GM19468 (cell line): ENCODE data around the gene SLC37A1.

Experiments
- ATAC-seq: cut with Tn5 transposase; IDR thresholded peaks from one replicate; pipeline ENCODE4 v1.9.1; 2021; ENCODE audit warnings: mild to moderate bottlenecking, moderate library complexity, moderate number of reproducible peaks; ENCODE audit not compliant: unreplicated experiment; ENCODE audit errors: extremely low read depth

The SLC37A1 gene

DNA sequence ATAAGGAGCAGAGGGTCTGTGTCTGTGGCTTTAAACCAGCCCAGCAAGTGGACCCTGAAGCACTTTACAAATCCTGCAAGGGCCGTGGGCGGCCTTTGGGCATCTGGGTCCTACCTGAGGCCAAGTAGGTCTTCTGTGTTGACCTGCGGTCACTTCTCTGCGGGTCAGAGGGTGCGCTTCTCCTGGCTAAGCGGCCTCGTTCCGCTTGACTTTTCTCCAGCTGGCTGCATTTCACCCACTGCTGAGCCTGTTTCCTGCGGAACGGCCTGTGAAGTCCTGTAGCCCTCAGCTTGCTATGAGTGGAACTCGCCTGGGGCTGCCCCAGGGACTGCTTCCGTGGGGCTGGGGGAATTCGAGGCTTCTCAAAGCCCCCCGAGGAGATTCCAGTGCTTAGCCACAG is 43.3 kb downstream of the SLC37A1 start:
- ATAC-seq = no peak

DNA sequence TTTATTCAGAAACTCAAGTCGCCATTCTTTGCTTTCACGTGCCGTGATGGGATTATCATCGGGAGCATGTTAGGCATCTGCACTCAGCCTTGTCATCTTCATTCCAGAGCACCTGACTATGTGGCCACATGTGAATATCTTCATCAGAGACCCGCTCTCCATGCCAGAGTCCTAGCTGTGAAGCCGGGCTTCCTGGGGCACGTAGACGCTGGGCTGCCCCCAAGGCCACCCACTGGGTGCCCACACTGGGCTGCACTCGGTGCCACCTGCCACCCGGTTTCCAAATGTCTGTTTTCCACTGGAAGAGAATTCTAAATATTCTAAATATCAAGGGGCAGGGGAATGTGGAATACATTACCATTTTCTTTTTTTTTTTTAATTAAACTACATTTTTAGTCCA is 43.8 kb downstream of the SLC37A1 start:
- no peak for ATAC-seq

DNA sequence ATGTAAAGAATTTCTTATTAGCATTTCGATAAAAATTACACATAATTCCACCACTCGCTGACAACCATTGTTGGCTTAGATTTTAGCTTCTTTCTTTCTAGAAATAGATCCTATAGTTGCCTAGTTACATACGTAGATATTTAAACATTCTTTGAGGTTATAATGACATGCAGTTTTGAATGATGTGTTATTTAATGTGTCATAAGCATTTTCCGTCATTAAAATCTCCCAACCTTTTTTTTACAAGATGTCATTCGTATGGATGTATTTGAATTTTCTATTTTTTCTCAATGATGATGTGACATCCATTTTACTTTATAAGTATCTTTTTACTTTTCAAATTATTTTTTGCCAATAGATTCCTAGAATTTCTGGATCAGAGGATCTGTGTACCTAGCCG is 44.7 kb downstream of the SLC37A1 start:
- no peak for ATAC-seq

DNA sequence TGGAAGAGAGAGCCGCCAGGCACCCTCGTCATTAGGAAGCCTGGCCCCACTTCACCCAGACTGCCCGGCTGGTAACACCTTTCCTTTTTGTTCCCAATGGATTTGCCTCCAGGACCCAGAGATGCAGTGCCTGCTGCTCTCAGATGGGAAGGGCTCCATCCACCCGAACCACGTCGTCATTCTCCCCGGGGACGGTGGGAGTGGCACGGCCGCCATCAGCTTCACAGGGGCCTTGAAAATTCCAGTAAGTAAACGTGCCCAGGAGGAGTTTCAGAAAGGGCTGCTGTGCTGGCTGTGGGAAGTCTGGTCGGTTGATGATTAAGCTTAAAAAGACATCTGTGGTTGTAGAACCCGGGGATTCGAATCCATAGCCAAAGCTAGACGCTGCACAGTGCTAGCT is 45.2 kb downstream of the SLC37A1 start:
- no peak for ATAC-seq

DNA sequence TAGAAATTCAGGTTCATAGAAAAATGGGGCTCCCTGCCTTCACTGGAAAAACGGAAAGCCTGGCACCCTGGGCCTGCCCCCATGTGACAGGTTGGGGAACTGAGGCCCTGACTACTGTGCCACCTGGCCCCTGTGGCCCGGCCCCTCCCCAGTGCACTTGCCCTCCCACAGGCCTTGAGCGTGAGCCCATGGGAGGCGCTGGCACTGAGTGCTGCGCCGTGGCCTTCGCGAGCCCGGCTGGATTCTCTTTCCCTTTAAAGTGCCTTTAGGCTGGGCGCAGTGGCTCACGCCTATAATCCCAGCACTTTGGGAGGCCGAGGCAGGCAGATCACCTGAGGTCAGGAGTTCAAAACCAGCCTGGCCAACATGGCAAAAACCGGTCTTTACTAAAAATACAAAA is 45.7 kb downstream of the SLC37A1 start:
- ATAC-seq = no peak

DNA sequence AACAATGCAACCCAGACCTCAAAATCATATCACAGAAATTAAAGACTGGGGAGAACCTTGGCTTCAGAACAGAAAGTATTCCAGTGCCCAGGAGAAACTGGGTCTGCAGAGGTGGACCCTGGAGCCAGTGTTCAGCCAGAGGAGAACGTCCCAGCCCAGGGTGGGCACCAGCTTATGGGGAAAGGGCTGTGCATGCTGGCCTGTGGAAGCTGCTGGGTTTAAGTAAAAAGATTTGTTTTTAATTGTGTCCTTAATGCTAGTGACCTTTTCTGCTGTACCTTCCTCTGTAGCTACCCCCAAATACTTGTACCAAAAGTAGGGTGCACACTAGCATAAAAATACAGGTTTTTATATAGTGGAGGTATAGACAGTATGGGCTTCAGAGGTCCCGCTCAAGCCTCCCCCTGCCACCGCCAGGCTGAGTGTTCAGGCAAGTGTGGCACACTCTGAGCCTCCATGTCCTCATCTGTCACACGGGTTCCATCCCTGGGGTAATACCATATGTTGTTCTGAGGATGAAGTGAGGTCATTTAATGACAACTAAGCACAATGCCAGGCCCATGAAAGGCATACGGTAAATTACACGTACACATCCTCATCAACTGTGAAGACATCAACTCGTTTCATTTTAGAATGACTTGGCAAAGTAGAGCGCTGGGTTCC is 47.0 kb downstream of the SLC37A1 start:
- ATAC-seq = no peak

DNA sequence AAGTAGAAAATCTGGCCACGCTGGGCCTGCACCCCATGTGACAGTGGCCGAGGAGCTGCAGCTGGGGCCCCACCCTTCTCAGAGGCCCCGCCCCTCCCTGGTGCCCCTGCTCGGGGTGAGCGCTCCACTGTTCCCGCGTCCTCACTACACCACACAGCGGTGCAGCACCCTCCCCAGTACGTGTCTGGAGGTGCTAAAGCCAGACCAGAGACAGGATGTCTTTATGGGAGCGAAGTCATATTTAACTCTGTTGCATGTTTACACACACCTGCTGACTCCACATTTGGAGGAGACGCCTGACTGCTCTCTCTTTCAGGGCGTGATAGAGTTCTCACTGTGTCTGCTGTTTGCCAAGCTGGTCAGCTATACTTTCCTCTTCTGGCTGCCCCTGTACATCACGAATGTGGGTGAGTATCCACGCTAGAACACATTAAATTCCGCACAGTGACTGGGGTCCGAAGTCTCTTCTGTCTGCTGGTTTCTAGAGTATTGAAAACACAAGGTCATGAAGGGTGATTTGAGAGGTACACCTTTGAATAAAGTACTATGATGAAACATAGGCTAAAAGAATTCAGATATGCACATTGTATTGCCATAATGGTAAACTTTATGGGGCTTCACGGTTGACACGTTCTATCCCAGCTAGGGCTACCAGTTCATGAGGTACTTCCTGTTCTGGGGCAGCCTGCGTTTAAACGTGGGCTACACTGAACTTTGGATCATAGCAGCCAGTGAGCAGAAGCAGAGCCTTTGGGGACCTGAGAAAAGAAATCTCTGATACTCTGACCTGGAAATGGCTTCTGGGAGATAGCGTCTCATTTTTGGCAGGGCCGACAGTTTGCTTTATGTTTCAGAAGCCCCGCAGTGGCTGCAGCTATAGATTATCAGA is 48.4 kb downstream of the SLC37A1 start:
- no peak for ATAC-seq

DNA sequence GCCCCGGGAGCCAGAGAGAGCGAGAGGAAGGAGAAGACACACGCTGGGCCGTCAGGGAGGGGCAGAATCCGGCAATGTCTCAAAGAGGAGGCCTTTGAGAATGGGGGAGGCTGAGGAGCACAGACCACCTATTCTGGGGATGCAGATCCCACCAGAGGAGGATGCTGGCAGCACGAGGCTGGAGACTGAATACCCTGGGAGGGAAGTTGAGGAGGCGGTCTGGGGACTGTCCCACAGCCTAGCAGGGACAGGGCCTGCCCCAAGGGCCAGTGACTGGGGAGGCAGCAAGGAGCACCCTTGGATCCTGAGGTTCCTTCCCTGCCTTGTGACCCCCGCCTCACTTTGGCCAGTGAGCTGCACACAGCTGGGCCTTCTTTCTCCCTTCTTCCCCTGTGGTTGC is 49.2 kb downstream of the SLC37A1 start:
- ATAC-seq = no peak

DNA sequence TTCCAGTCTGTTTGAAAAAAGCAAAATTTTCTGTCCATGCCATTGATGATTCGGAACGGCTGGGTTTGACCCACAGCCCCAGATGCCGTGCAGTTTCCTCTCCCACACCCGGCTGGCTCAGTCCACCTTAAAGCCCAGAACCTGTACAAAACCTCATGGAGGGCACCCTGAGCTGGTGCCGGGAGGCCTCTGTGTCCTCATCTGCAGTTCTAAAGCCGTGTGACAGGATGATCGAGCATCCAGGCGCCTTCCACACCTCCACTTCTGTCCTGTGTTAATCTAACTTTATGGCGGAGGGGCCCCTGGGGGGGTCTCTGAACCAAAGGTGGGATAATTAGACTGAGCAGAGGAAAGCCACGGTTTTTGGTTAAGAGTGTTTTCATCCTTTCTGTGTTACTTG is 49.6 kb downstream of the SLC37A1 start:
- ATAC-seq = no peak

DNA sequence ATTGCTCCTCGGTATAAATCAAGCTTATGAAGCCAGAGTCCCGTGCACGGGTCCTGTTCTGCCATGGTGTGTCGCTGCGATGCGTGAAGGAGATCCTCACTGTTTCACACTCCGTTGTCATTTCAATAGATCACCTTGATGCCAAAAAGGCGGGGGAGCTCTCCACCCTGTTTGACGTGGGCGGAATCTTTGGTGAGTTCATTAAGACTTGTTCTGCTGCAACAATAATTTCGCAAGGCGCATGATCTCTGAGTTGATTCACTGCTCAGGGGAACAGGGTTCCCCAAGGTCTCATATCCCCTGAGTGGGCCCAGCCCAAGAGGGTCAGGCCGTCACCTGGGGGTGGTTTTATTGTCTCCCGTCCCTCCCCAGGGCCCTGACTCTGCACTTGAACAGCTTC is 50.0 kb downstream of the SLC37A1 start:
- ATAC-seq = no peak

DNA sequence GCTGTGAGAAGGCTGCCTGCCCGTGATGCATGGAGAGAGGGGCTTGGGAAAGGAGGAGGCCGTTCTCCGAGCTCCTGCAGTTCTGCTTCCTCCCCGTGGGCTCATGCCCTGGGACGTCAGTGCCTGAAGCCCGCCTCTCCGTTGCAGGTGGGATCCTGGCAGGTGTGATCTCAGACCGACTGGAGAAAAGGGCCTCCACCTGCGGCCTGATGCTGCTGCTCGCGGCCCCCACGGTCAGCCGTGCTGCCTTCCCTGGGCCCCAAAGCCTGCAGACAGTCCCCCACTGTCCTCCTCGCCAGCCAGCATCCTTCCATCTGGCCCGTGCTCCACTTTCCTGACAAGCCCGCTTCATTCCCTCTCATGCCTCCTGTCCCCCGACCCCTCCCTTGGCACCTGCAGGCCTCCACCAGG is 50.9 kb downstream of the SLC37A1 start:
- no peak for ATAC-seq

DNA sequence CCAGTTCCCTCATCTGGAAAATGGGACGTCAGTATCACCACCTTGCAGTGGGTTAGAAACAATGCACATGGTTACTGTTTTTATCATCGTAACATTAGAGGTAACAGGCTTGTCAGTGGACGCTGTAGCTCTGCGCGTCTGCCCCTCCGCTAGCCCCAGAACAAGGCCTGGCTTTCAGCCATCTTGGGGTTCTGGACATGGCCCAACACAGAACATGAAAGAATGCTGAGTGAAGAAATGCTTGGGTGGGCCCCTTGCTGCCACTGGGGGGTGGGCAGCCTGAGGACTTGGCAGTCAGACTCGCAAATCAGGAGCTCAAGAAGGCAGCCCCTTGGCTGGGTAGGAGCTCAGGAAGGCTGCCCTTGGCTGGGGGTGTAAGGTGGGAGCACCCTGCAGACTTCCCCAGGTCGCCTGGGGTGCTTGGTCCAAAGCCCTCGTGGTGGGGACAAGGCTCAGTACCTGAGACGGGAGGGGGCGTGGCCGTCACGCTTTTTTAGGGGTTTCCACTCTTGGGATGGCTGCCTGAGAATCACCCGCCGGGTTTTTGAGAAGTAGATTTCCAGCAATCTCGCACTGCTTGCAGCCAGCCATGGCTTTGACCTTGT is 51.7 kb downstream of the SLC37A1 start:
- ATAC-seq = no peak

DNA sequence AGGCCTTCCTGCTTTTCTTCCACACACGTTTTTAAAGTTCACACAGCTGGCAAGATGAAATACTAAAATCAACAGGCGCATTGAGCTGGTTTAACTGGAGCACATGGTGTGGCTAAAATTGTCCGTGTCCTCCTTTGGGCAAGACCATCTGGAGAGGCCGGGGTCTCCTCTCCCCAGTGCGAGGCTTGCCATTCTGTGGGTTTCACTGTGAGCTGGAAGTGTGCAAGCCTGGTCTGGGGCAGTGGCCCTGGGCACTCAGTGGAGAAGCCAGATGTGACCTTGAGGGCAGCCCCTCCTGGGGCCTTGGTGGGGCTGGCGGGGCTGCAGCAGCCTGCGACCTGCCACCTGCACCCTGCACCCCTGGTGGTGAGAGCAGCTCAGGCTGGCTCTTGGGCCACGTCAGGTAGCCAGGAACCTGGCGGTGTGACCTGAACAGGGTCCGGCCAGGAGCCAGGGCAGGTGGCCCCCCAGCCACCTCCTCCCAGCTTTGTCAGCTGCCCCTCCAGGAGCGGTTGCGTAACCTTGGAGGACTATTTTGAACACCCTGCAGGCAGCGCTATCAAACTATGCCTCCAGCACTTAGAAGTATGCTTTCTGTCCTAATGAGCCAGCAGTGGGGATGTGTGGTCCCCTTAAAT is 52.4 kb downstream of the SLC37A1 start:
- no peak for ATAC-seq

DNA sequence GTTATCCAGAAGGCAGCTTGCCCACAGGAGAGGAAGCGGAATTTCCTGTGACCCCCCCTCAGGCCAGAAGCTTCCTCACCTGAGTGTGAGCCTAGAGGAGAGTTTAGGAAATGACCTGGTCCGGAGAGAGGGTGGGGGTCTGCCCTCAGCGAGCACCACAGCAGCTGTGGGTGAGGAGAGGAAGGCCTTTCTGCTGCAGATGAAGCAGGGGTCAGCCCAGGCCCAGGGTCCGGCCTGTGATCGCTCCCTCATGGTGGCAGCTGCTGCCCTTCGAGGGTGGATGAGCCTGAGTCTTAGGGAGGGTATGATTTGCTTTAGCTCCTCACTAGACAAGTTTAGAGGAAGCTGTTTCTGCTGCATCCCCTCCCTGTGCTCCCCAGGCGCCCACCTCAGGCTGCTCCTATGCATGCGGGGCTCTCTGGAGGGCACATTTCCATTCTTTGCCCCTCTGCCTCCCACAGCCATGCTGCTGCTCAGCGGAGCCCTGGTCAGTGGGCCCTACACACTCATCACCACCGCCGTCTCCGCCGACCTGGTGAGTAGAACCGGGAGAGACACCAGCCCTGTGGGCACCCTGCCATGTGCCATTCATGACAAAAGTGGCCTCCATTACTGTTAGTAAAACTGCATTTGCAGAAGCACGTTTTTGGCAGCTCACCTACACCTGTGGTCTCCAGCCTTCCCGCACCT is 53.0 kb downstream of the SLC37A1 start:
- no peak for ATAC-seq

DNA sequence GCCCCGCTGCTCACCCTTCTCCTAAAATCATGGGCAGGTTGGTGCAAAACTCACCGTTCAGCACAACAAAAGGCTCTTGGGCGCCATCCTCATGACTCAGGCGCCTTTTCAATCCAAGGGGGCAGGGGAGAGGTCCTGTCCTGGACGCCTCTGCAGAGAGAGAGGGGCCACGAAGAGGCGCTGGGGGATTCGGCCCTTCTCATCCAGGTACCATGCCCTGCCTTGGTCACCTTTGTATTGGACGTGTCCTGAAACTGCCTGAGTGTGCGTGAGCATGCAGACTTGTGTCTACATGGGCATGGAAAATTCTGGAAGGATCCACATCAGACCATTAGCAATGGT is 53.5 kb downstream of the SLC37A1 start:
- ATAC-seq = no peak

DNA sequence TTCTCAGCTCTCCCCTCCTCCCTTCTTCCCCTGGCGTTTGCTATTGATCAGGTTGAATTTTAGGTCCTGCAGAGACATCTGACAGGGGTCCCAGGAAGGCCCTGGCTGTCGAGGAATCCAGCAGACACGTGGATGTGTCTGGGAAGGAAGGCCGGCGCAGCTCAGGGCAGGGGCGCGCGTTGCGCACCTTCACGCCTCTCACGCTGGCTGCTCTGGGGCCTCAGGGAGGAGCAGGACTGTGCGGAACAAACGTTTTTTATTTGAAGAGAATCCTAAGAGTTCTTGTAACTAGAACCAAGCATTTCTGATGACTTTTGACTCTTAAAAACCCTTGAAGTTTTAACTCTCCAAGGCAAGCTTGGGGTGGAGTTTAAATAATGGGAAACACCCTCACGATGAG is 54.2 kb downstream of the SLC37A1 start:
- no peak for ATAC-seq

DNA sequence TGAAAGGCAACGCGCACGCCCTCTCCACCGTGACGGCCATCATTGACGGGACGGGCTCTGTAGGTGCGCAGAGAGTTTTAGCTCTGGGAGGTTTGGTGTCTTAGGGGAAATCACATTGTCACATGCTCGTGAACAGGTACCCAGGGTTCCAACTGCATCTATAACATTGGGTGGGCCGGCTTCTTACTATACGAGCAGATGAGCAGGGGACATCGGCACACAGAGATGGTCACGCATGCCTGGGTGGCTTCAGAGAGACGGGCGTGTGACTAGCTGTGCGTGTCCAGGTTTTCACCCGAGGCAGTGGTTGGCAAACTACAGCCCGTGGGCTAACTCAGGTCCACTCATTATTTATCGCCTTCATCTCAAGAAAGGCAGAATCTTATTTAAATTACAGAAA is 54.7 kb downstream of the SLC37A1 start:
- ATAC-seq = no peak

DNA sequence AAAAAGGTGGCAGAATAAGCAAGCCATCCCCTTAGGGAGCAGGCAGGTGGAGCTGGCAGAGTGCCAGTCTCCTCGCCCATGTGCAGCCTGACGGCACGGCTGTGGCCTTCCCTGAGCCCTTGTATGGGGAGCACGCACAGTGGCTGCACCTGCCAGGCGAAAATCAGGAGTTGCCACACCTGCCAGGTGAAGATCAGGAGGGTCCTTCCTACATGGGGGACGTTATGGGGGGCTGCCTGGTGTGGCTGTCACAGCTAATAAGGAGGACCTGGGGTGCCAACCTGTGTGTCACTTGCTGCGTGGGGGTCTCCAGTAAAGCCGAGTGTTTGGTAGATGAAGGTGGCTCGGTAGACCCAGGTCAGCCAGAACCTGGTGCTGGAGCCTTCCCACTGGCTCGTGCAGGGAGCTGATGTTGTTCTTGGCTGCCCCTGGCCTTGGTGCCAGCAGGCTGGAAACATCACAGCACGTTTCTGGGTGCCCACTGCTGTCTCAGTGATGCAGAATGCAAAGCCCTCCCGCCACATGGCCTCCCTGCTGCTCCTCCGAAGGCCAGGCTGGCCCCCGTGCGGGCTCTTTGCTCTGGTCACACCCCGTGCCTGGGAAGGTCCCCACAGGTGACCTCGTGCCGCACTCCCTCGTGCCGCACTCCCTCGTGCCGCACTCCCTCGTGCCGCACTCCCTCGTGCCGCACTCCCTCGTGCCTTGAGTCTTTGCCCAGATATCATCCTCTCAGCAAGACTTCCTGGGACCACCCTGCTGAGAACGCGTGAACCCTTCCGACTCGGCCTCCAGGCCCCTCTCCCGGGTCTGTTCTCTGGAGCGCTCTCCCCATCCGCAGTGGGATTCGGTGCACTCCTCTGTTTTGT is 55.4 kb downstream of the SLC37A1 start:
- no peak for ATAC-seq

DNA sequence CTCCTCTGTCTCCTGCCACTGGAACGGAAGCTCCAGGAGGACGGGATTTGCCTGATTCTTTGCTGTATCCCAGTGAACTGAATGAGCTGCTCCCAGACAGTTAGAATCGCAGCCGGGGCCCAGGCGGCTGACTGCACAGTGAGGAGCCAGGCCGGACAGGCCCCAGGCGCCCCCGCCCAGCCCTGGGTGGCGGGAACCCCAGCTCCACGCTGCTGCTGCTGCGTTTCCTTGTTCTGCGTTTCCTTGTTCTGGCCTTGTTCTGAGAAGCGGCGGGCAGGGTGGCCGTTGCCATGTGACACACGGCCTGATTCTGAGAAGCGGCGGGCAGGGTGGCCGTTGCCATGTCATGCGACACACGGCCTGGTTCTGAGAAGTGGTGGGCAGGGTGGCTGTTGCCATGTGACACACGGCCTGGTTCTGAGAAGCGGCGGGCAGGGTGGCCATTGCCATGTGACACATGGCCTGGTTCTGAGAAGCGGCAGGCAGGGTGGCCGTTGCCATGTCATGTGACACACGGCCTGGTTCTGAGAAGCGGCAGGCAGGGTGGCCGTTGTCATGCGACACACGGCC is 56.2 kb downstream of the SLC37A1 start:
- ATAC-seq = no peak
